HEK293 (cell line): Measurements from ENCODE around the gene PRADC1.
A peak's percentile ranks its signal among the peaks of the same experiment; 100 is the strongest.

Experiments
- CTCF ChIP-seq: fragments of 450-650 bp; formaldehyde crosslinking; IDR thresholded peaks from 2 replicates; pipeline ENCODE4 v1.5.1; 2016; ENCODE audit warnings: missing biosample characterization, missing genetic modification characterization
- FEZF1 ChIP-seq: fragments of 450-650 bp; formaldehyde crosslinking; IDR thresholded peaks from 2 replicates; pipeline ENCODE4 v1.5.1; 2016; ENCODE audit warnings: missing biosample characterization, missing genetic modification characterization
- GLIS1 ChIP-seq: fragments of 450-650 bp; formaldehyde crosslinking; IDR thresholded peaks from 2 replicates; pipeline ENCODE4 v1.5.1; 2016; ENCODE audit warnings: missing biosample characterization, missing genetic modification characterization
- GLIS2 ChIP-seq: fragments of 450-650 bp; formaldehyde crosslinking; IDR thresholded peaks from 2 replicates; pipeline ENCODE4 v1.5.1; 2016; ENCODE audit warnings: missing biosample characterization, missing genetic modification characterization
- HOXA7 ChIP-seq: sonication (generic); formaldehyde crosslinking; IDR thresholded peaks from 2 replicates; pipeline ENCODE4 v1.8.1; 2022; ENCODE audit warnings: missing genetic modification reagents, borderline replicate concordance
- KLF10 ChIP-seq: fragments of 450-650 bp; IDR thresholded peaks from 2 replicates; pipeline ENCODE4 v1.5.1; 2018; ENCODE audit warnings: missing biosample characterization, mild to moderate bottlenecking, missing genetic modification characterization
- KLF16 ChIP-seq: fragments of 450-650 bp; formaldehyde crosslinking; IDR thresholded peaks from 2 replicates; pipeline ENCODE4 v1.5.1; 2017; ENCODE audit warnings: missing biosample characterization, missing genetic modification characterization
- KLF8 ChIP-seq: fragments of 450-650 bp; formaldehyde crosslinking; IDR thresholded peaks from 2 replicates; pipeline ENCODE4 v1.5.1; 2016; ENCODE audit warnings: missing biosample characterization, missing genetic modification characterization
- KLF9 ChIP-seq: fragments of 450-650 bp; formaldehyde crosslinking; IDR thresholded peaks from 2 replicates; pipeline ENCODE4 v1.5.1; 2016; ENCODE audit warnings: missing biosample characterization, missing genetic modification characterization, low read depth
- OVOL3 ChIP-seq: fragments of 450-650 bp; formaldehyde crosslinking; IDR thresholded peaks from 2 replicates; pipeline ENCODE4 v1.5.1; 2016; ENCODE audit warnings: missing biosample characterization, missing genetic modification characterization
- PATZ1 ChIP-seq: fragments of 450-650 bp; formaldehyde crosslinking; IDR thresholded peaks from 2 replicates; pipeline ENCODE4 v1.5.1; 2016; ENCODE audit warnings: missing biosample characterization, missing genetic modification characterization
- PBX3 ChIP-seq: sonication (generic); formaldehyde crosslinking; IDR thresholded peaks from 2 replicates; pipeline ENCODE4 v1.8.1; 2022; ENCODE audit warnings: mild to moderate bottlenecking, moderate library complexity, missing genetic modification reagents
- SCRT1 ChIP-seq: fragments of 450-650 bp; formaldehyde crosslinking; IDR thresholded peaks from 2 replicates; pipeline ENCODE4 v1.5.1; 2016; ENCODE audit warnings: missing biosample characterization, missing genetic modification characterization, borderline replicate concordance
- WT1 ChIP-seq: fragments of 450-650 bp; formaldehyde crosslinking; IDR thresholded peaks from 2 replicates; pipeline ENCODE4 v1.5.1; 2016; ENCODE audit warnings: missing biosample characterization, missing genetic modification characterization
- YY2 ChIP-seq: fragments of 450-650 bp; formaldehyde crosslinking; IDR thresholded peaks from 2 replicates; pipeline ENCODE4 v1.5.1; 2016; ENCODE audit warnings: missing biosample characterization, missing genetic modification characterization
- ZBTB1 ChIP-seq: fragments of 450-650 bp; formaldehyde crosslinking; IDR thresholded peaks from 2 replicates; pipeline ENCODE4 v1.5.1; 2016; ENCODE audit warnings: missing biosample characterization, missing genetic modification characterization
- ZBTB7A ChIP-seq: fragments of 450-650 bp; formaldehyde crosslinking; IDR thresholded peaks from 2 replicates; pipeline ENCODE4 v1.5.1; 2016; ENCODE audit warnings: low read depth, missing biosample characterization, missing genetic modification characterization
- ZEB2 ChIP-seq: fragments of 450-650 bp; formaldehyde crosslinking; IDR thresholded peaks from 2 replicates; pipeline ENCODE4 v1.5.1; 2016; ENCODE audit warnings: missing biosample characterization, missing genetic modification characterization
- ZFHX2 ChIP-seq: fragments of 450-650 bp; formaldehyde crosslinking; conservative IDR thresholded peaks from 2 replicates; pipeline ENCODE4 v1.5.1; 2016; ENCODE audit warnings: missing biosample characterization, missing genetic modification characterization
- ZIC2 ChIP-seq: fragments of 450-650 bp; formaldehyde crosslinking; IDR thresholded peaks from 2 replicates; pipeline ENCODE4 v1.5.1; 2016; ENCODE audit warnings: missing biosample characterization, missing genetic modification characterization
- ZNF169 ChIP-seq: fragments of 450-650 bp; formaldehyde crosslinking; IDR thresholded peaks from 2 replicates; pipeline ENCODE4 v1.5.1; 2016; ENCODE audit warnings: missing biosample characterization, missing genetic modification characterization
- ZNF175 ChIP-seq: fragments of 450-650 bp; formaldehyde crosslinking; IDR thresholded peaks from 2 replicates; pipeline ENCODE4 v1.5.1; 2016; ENCODE audit warnings: missing biosample characterization, missing genetic modification characterization
- ZNF184 ChIP-seq: fragments of 450-650 bp; IDR thresholded peaks from 2 replicates; pipeline ENCODE4 v1.5.1; 2018; ENCODE audit warnings: missing biosample characterization, mild to moderate bottlenecking, missing genetic modification characterization
- ZNF26 ChIP-seq: fragments of 450-650 bp; formaldehyde crosslinking; IDR thresholded peaks from 2 replicates; pipeline ENCODE4 v1.5.1; 2016; ENCODE audit warnings: missing biosample characterization, missing genetic modification characterization
- ZNF366 ChIP-seq: fragments of 450-650 bp; formaldehyde crosslinking; conservative IDR thresholded peaks from 2 replicates; pipeline ENCODE4 v1.5.1; 2016; ENCODE audit warnings: missing biosample characterization, missing genetic modification characterization
- ZNF391 ChIP-seq: fragments of 450-650 bp; formaldehyde crosslinking; IDR thresholded peaks from 2 replicates; pipeline ENCODE4 v1.5.1; 2016; ENCODE audit warnings: low read depth, missing biosample characterization, missing genetic modification characterization, borderline replicate concordance
- ZNF433 ChIP-seq: fragments of 450-650 bp; formaldehyde crosslinking; IDR thresholded peaks from 2 replicates; pipeline ENCODE4 v1.5.1; 2016; ENCODE audit warnings: missing biosample characterization, missing genetic modification characterization, low read depth
- ZNF560 ChIP-seq: fragments of 450-650 bp; formaldehyde crosslinking; IDR thresholded peaks from 2 replicates; pipeline ENCODE4 v1.5.1; 2017; ENCODE audit warnings: missing biosample characterization, missing genetic modification characterization, borderline replicate concordance
- ZNF600 ChIP-seq: fragments of 450-650 bp; formaldehyde crosslinking; IDR thresholded peaks from 2 replicates; pipeline ENCODE4 v1.5.1; 2016; ENCODE audit warnings: missing biosample characterization, missing genetic modification characterization
- ZNF610 ChIP-seq: fragments of 450-650 bp; formaldehyde crosslinking; IDR thresholded peaks from 2 replicates; pipeline ENCODE4 v1.5.1; 2016; ENCODE audit warnings: missing biosample characterization, missing genetic modification characterization, borderline replicate concordance
- ZNF623 ChIP-seq: fragments of 450-650 bp; formaldehyde crosslinking; IDR thresholded peaks from 2 replicates; pipeline ENCODE4 v1.5.1; 2016; ENCODE audit warnings: missing biosample characterization, missing genetic modification characterization
- ZNF701 ChIP-seq: fragments of 450-650 bp; formaldehyde crosslinking; IDR thresholded peaks from 2 replicates; pipeline ENCODE4 v1.5.1; 2016; ENCODE audit warnings: missing biosample characterization, missing genetic modification characterization
- ZNF791 ChIP-seq: fragments of 450-650 bp; formaldehyde crosslinking; IDR thresholded peaks from 2 replicates; pipeline ENCODE4 v1.5.1; 2016; ENCODE audit warnings: missing biosample characterization, missing genetic modification characterization
- ZNF843 ChIP-seq: fragments of 450-650 bp; formaldehyde crosslinking; IDR thresholded peaks from 2 replicates; pipeline ENCODE4 v1.5.1; 2016; ENCODE audit warnings: missing biosample characterization, missing genetic modification characterization
- ZSCAN30 ChIP-seq: fragments of 450-650 bp; IDR thresholded peaks from 2 replicates; pipeline ENCODE4 v1.5.1; 2018; ENCODE audit warnings: missing biosample characterization, mild to moderate bottlenecking, missing genetic modification characterization, moderate library complexity
- ZXDB ChIP-seq: fragments of 450-650 bp; formaldehyde crosslinking; IDR thresholded peaks from 2 replicates; pipeline ENCODE4 v1.5.1; 2016; ENCODE audit warnings: missing biosample characterization, missing genetic modification characterization

Gene PRADC1

GRCh38 chr2:73233154-73233931 is at the start of gene PRADC1 (continued):
- peak; percentile 80; the same call in 1 of the 2 replicates for TF ChIP-seq PATZ1 (tag by site-specific recombination)
- peak; percentile 28; the same call in 1 of the 2 replicates for TF ChIP-seq ZNF366 (tag by site-specific recombination)
- TF ChIP-seq KLF16 (tag by site-specific recombination): peak; percentile 99
- peak; percentile 64 for TF ChIP-seq ZXDB (tag by site-specific recombination)
- TF ChIP-seq PBX3 (CRISPR knock-in tag): peak; percentile 74; the same call in 1 of the 2 replicates
- no peak for TF ChIP-seq HOXA7 (CRISPR knock-in tag)
- no peak for TF ChIP-seq ZNF169 (tag by site-specific recombination)
- TF ChIP-seq ZNF184 (tag by site-specific recombination): no peak
- TF ChIP-seq ZNF175 (tag by site-specific recombination): no peak
- peak; percentile 47 for TF ChIP-seq CTCF (tag by site-specific recombination)
- no peak for TF ChIP-seq OVOL3
- TF ChIP-seq ZNF610 (tag by site-specific recombination): no peak
- TF ChIP-seq SCRT1 (tag by site-specific recombination): no peak
- TF ChIP-seq ZNF701 (tag by site-specific recombination): no peak
- TF ChIP-seq ZBTB1 (tag by site-specific recombination): no peak
- TF ChIP-seq ZNF391 (tag by site-specific recombination): peak; percentile 82; the same call in 1 of the 2 replicates
- no peak for TF ChIP-seq ZNF26 (tag by site-specific recombination)
- TF ChIP-seq FEZF1 (tag by site-specific recombination): peak; percentile 39; the same call in 1 of the 2 replicates
- TF ChIP-seq ZEB2: peak; percentile 88
- TF ChIP-seq ZNF600 (tag by site-specific recombination): peak; percentile 51; the same call in 1 of the 2 replicates
- TF ChIP-seq ZNF843 (tag by site-specific recombination): 0 out of 2 replicates have a peak, but pooled peaks have one; percentile 31
- peak; percentile 41; the same call in 1 of the 2 replicates for TF ChIP-seq WT1 (tag by site-specific recombination)
- peak; percentile 94 for TF ChIP-seq KLF9 (tag by site-specific recombination)
- 0 out of 2 replicates have a peak, but pooled peaks have one; percentile 13 for TF ChIP-seq YY2 (tag by site-specific recombination)
- peak; percentile 83 for TF ChIP-seq KLF10 (tag by site-specific recombination)
- peak; percentile 95 for TF ChIP-seq ZIC2 (tag by site-specific recombination)
- TF ChIP-seq ZBTB7A (tag by site-specific recombination): peak; percentile 39; the same call in 1 of the 2 replicates
- no peak for TF ChIP-seq ZNF433 (tag by site-specific recombination)
- TF ChIP-seq KLF8 (tag by site-specific recombination): peak; percentile 59
- no peak for TF ChIP-seq ZNF623
- TF ChIP-seq ZFHX2 (tag by site-specific recombination): peak; percentile 95
- no peak; the same call in 1 of the 2 replicates for TF ChIP-seq ZSCAN30 (tag by site-specific recombination)
- peak; percentile 65; the same call in 1 of the 2 replicates for TF ChIP-seq ZNF791 (tag by site-specific recombination)
- peak; percentile 99 for TF ChIP-seq GLIS2 (tag by site-specific recombination)
- TF ChIP-seq GLIS1 (tag by site-specific recombination): peak; percentile 80
- TF ChIP-seq ZNF560 (tag by site-specific recombination): no peak
